CD4-positive, alpha-beta T cell treated with Interleukin-10 for 1 hour (primary cell): ENCODE measurements around the gene CROT.
A peak's percentile ranks its signal among the peaks of the same experiment; 100 is the strongest.

Experiments used
- DNase-seq: peaks from one replicate; pipeline ENCODE4 v3.0.0-alpha.2; 2020

CROT gene

GRCh38 chr7:87416682-87417587 is 71.5 kb downstream of the CROT start:
- peak; percentile 80 for DNase-seq

- DNase-seq: no peak
Observed at GRCh38 chr7:87420173-87420572, 74.7 kb downstream of the CROT start.

DNA sequence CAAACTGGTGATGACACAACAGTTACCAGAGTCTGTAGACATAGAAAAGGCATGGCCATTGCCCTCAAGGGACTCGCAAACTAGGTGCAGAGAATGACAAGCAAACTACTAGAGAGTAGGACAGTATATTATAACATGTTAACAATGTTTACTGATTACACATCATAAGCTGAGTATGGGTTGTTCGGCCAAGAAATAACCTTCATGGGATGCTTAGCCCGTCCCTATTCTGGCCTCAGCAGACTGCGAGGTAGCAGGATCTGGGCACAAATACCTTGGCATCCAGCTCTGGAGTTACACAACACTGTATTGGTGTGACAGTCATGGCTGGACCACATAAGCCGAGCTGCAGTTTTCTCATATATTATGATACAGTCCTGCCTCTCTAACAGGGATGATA is 78.6 kb downstream of the CROT start:
- no peak for DNase-seq

DNA sequence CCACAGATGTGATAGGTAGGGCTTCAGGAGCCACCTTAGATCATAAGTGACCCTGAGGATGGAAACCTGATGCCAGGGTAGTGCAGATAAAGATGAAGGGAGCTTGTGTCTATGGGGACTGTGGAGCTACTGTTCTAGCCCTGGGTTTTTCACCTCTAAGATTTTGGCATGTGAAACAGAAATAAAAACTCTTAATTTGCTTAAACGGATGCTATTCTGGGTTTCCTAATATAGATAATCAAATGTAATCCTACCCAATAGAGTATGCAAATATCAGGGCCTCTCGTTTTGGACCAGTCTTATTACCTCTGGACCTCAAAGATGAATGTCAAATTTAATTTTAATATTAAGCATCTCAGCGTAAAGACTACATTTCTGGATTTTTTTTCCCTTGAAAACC is 80.7 kb downstream of the CROT start:
- DNase-seq: no peak

DNA sequence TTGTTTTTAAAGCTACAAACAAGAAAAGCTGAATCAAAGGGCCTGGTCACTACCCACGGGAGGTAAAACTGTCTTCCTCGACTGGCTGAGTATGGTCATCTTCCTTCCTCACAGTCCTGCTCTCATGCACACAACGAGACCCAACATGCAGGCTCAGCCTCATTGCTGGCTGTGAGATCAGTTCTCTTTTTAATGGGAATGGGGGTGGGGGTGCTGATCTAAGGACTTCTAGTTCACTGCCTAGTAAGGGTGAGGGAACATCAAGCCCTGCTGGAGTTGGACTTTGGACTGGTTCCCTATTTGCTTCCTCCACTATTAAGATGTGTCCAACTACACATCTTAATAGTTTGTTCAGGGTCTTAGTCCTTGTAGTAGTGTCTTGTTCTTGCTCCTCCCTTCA is 81.8 kb downstream of the CROT start:
- no peak for DNase-seq

GRCh38 chr7:87432536-87432935 is 87.1 kb downstream of the CROT start:
- DNase-seq: no peak

- no peak for DNase-seq
Observed at GRCh38 chr7:87435546-87435945, 90.1 kb downstream of the CROT start.

- no peak for DNase-seq
Observed at GRCh38 chr7:87445897-87446296, 100.4 kb downstream of the CROT start.

GRCh38 chr7:87447116-87447635 is 101.7 kb downstream of the CROT start:
- no peak for DNase-seq

DNA sequence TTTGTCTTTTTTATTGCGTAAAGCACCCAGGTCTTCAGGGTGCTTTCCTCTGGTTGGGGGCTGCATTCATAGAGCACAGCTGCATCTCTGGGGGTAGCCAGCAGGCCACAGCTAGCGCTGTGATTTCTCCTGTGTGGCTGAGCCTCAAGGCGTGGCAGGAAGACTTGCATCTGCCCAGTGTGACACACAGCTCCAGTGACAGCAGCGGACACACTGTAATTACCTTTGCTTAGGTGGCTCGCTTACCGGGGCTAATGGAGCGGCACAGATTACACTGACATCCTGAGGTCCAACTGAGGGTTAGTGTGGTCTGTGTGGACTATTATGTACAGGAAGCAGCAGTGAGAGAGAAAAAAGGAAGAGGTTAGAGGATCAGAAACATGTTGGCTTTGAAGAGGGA is 102.9 kb downstream of the CROT start:
- no peak for DNase-seq
